ENCODE results near the gene ZCCHC14. TPM values are rescaled to one million over a fixed set of nuclear protein-coding genes. Genes with fewer than 3 reads are reported as not detected.
A peak's percentile ranks its signal among the peaks of the same experiment; 100 is the strongest.
"Not testable (repeated sequence)": the region's sequence is repeated elsewhere in the genome, so short reads cannot be mapped to it uniquely, and the experiment has no call there.

The ZCCHC14 gene
- total and polyA plus RNA-seq, 5 donors: 11.1 to 29.4 (median 22.8) TPM

DNA sequence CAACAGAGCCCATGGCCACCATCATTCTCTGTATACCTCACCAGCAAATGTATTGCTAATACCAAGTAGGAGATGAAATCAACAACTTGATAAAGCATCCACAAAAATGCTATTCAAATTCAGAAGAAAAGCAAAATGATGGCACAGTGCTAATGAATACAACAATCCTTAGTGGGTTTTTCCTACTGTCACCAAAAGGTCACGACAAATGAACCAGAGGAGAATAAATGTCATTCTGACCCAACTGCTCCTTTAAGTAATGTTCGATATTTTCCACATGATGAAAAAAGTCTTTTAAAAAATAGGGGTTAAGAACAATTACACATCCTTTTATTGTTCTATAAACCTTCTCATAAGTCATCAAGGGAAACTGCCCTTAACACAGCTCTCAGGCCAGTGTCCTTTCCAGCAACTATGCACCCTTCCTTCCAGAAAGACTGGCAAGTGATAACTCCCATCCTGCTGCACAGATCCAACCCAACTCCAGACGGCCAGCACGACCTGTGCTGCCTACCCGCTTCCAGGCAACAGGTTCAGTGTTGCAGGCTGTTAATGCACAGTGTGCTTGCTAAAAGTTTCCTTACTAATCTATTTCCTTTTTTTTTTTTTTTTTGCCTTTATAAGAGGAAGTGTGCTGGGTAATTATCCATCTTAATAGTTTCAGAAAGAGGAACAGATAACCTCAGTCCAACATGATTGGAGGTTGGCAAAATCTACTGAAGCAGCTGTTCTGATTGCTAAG lies 124.6 kb downstream of the ZCCHC14 start:
- DNase-seq: peak in 1 of 3 donors; percentile 65
- Histone ChIP-seq H3K4me1 (ENCODE audit: control insufficient read depth, insufficient read depth, low read length) (peaks cover 9% of the 10 kb centered on the region), H3K9me3 (ENCODE audit: control insufficient read depth, low read length) (no peaks in the 10 kb centered on the region), H3K27me3 (ENCODE audit: control insufficient read depth, insufficient read depth) (no peaks in the 10 kb centered on the region), H3K27ac (ENCODE audit: low read length) (no peak overlapping the region), H3K4me3 (ENCODE audit: low read length) (no peak overlapping the region)
- WGBS: 36% methylated on average over 5 of the region's 5 CpGs
- peak; percentile 22 to 56 for ATAC-seq
- intact Hi-C loops (cut with DNase I): loop anchor here in 1 of 4 donors (10.0 kb wide), 1 partner anchor 813 kb away; the partner anchor contains the start of gene MTHFSD

DNA sequence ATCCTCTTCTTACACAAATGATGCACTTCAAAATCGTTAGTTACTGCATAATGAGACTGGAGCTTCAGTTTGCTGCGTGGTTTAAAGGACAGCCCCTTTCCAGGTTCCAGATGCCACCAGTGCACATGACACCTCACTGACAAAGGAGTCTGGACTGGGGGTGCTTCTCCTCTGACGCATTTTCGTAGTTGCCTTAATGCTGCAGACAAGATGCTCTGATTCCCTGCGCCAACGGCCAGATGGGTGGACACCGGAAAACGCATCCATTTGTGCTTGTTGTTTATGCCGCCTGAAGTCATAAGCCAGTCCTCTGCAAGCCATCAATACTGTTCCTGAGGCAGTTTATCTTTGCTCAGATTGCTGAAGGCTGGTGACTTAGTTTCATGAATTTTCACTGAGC lies 125.3 kb downstream of the ZCCHC14 start:
- no peak for DNase-seq
- no peaks in the 10 kb centered on the region for H3K9me3 ChIP-seq (ENCODE audit: control insufficient read depth, low read length)
- H3K27ac ChIP-seq (ENCODE audit: low read length): no peak overlapping the region
- no peaks in the 10 kb centered on the region for H3K27me3 ChIP-seq (ENCODE audit: control insufficient read depth, insufficient read depth)
- 83% methylated on average over 9 of the region's 9 CpGs for WGBS
- intact Hi-C loops (cut with DNase I): loop anchor here in 1 of 4 donors (10.0 kb wide), 1 partner anchor 813 kb away; the partner anchor contains the start of gene MTHFSD
- H3K4me3 ChIP-seq (ENCODE audit: low read length): no peak overlapping the region
- no peak for ATAC-seq
- peaks cover 9% of the 10 kb centered on the region for H3K4me1 ChIP-seq (ENCODE audit: control insufficient read depth, insufficient read depth, low read length)

DNA sequence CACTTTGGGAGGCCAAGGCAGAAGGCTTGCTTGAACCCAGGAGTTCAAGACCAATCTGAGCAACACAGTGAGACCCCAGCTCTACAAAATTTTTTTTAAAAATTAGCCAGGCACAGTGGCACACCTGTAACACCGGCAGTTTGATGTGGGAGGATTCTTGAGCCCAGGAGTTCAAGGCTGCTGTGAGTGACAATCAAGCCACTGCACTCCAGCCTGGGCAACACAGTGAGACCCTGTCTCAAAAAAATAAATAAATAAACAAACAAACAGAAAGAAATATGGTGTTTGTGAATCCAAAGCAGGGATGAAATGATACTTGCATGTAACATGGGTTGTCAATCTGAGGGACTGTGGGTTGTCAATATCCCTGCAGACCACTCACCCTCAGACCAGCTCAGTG lies 125.9 kb downstream of the ZCCHC14 start:
- DNase-seq (no peak), ATAC-seq (no peak)
- H3K27me3 ChIP-seq (ENCODE audit: control insufficient read depth, insufficient read depth): no peaks in the 10 kb centered on the region
- peaks cover 9% of the 10 kb centered on the region for H3K4me1 ChIP-seq (ENCODE audit: control insufficient read depth, insufficient read depth, low read length)
- no peaks in the 10 kb centered on the region for H3K9me3 ChIP-seq (ENCODE audit: control insufficient read depth, low read length)
- WGBS: 90% methylated on average over 1 of the region's 1 CpG
- intact Hi-C loops (cut with DNase I): loop anchor here in 1 of 4 donors (10.0 kb wide), 1 partner anchor 812 kb away; the partner anchor contains the start of gene MTHFSD
- no peak overlapping the region for H3K4me3 ChIP-seq (ENCODE audit: low read length)
- no peak overlapping the region for H3K27ac ChIP-seq (ENCODE audit: low read length)

DNA sequence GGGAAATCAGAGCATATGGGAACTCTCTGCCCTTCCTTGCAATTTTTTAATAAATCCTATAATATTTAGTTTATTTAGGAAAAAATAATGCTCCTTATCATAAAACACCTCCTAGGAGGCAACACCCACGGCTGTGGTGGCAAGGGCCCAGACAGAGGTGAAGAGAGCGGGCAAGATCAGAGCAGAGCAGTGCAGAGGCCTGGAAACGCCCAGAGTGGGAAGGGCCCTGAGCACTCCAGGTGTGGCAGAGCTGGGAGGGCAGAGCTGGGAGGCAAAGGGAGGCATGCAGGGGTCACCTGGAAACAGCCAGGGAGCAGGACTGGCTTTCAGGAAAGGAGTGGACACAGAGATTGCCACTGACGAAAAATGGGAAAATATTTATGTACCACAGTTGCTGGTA lies 126.5 kb downstream of the ZCCHC14 start:
- no peak for DNase-seq
- intact Hi-C loops (cut with DNase I): loop anchor here in 1 of 4 donors (10.0 kb wide), 1 partner anchor 811 kb away; the partner anchor contains the start of gene MTHFSD
- Histone ChIP-seq H3K4me3 (ENCODE audit: low read length) (no peak overlapping the region), H3K4me1 (ENCODE audit: control insufficient read depth, insufficient read depth, low read length) (peaks cover 9% of the 10 kb centered on the region), H3K9me3 (ENCODE audit: control insufficient read depth, low read length) (no peaks in the 10 kb centered on the region), H3K27ac (ENCODE audit: low read length) (no peak overlapping the region), H3K27me3 (ENCODE audit: control insufficient read depth, insufficient read depth) (no peaks in the 10 kb centered on the region)
- no peak for ATAC-seq
- WGBS: 81% methylated on average over 4 of the region's 4 CpGs

DNA sequence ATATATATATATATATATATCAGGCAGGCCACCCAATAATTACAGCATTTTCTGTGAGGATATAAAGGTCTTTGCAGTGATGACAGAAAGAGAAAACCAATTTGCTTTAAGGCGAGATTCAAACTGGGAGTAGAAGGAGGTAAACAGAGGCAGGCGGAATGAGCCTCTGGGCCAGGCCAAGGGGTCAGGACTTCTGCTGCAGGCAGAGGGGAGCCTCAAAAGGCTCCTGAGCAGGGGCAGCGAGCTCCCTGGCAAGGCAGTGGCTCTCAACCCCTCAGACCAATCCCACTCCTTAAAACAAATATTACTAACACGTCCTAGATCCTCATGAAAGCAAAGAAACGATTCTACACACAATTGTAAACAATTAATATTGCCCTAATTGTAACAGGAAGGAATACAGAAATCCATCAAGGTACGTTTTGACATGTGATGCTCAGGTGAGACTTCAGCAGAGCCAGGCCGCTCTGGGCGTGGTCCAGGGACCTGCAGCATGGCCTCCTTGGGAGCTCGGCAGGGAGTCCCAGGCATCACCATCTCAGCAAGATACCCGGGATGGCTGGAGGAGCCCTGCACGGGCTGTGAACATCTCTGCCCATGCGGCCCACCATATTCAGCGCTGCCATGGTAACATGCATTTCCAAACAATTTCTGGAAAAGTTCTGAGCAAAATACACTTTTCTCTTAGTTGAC lies 127.7 kb downstream of the ZCCHC14 start:
- Histone ChIP-seq H3K4me3 (ENCODE audit: low read length) (no peak overlapping the region), H3K27ac (ENCODE audit: low read length) (no peak overlapping the region), H3K4me1 (ENCODE audit: control insufficient read depth, insufficient read depth, low read length) (peaks cover 13% of the 10 kb centered on the region), H3K27me3 (ENCODE audit: control insufficient read depth, insufficient read depth) (no peaks in the 10 kb centered on the region), H3K9me3 (ENCODE audit: control insufficient read depth, low read length) (no peaks in the 10 kb centered on the region)
- no peak for ATAC-seq
- DNase-seq: no peak
- 91% methylated on average over 13 of the region's 13 CpGs for WGBS
- intact Hi-C loops (cut with DNase I): loop anchor here in 1 of 4 donors (10.0 kb wide), 1 partner anchor 810 kb away; the partner anchor contains the start of gene MTHFSD

DNA sequence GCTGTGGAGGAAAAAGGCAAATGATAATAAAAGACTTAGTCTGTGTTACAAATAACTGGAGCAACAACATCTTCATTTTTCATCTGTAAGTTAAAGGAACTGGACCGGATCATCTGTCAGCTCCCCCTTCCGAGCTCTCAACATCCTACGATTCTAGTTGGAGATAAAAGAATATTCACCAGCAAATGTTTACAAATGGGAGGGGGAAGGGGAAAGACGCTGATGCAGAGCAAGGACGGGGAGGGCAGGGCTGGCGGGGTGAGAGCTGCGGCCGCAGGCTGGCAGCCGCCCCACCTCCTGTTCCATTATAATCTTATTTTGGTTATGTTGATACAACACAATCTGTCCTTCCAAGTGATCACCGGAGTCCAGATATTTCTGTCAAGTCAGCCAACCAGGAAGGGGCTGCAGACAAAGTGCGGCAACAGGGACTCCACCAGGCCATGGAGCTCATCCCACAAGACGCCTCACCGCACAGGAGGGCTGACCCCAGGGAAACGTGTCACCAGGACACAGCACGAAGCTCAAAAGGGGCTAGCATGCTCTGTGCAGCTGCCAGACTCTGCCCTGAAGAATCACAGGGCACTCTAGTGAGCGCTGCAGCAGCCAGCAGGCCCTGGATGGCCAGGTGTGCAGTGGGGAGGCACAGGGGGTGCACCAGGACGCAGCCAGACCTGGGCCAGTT lies 128.9 kb downstream of the ZCCHC14 start:
- ATAC-seq (peak; percentile 66 to 77), DNase-seq (peak in 2 of 3 donors; percentile 76 to 81)
- intact Hi-C loops (cut with DNase I): loop anchor here in 1 of 4 donors (10.0 kb wide), 1 partner anchor 809 kb away; the partner anchor contains the start of gene MTHFSD
- no peaks in the 10 kb centered on the region for H3K9me3 ChIP-seq (ENCODE audit: control insufficient read depth, low read length)
- no peaks in the 10 kb centered on the region for H3K27me3 ChIP-seq (ENCODE audit: control insufficient read depth, insufficient read depth)
- no peak overlapping the region for H3K4me3 ChIP-seq (ENCODE audit: low read length)
- WGBS: 29% methylated on average over 17 of the region's 17 CpGs
- H3K4me1 ChIP-seq (ENCODE audit: control insufficient read depth, insufficient read depth, low read length): peaks cover 9% of the 10 kb centered on the region
- peak overlapping the region; percentile 84 for H3K27ac ChIP-seq (ENCODE audit: low read length)

DNA sequence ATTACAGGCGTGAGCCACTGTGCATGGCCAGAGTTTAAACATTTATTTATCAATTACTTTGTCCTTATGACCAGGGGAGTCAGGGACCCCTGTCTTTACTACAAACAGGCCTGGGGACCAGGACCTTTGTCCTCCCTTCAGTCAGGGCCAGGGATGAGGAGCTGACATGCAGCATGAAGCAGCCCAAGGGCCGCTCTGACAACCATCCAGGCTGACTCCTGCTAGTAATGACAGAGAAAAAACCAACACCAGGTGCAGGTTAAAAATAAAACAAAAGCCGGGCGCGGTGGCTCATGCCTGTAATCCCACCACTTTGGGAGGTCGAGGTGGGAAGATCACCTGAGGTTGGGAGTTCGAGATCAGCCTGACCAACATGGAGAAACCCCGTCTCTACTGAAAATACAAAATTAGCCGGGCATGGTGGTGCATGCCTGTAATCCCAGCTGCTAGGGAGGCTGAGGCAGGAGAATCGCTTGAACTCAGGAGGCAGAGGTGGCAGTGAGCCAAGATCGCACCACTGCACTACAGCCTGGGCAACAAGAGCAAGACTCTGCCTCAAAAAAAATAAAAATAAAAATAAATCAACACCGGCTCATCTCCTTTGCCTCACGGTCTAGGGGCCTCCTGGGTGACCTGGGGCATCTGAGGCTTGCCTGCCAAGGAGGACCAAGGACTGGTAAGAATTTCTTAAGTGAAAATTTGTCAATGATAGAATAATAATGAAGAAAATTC lies 129.8 kb downstream of the ZCCHC14 start:
- WGBS: 82% methylated on average over 13 of the region's 13 CpGs
- H3K4me1 ChIP-seq (ENCODE audit: control insufficient read depth, insufficient read depth, low read length); H3K27me3 ChIP-seq (ENCODE audit: control insufficient read depth, insufficient read depth); H3K4me3 ChIP-seq (ENCODE audit: low read length); H3K9me3 ChIP-seq (ENCODE audit: control insufficient read depth, low read length); ATAC-seq; H3K27ac ChIP-seq (ENCODE audit: low read length): not testable (repeated sequence)
- peak in 2 of 3 donors; percentile 22 to 63 for DNase-seq
- intact Hi-C loops (cut with DNase I): loop anchor here in 1 of 4 donors (10.0 kb wide), 1 partner anchor 808 kb away; the partner anchor contains the start of gene MTHFSD

DNA sequence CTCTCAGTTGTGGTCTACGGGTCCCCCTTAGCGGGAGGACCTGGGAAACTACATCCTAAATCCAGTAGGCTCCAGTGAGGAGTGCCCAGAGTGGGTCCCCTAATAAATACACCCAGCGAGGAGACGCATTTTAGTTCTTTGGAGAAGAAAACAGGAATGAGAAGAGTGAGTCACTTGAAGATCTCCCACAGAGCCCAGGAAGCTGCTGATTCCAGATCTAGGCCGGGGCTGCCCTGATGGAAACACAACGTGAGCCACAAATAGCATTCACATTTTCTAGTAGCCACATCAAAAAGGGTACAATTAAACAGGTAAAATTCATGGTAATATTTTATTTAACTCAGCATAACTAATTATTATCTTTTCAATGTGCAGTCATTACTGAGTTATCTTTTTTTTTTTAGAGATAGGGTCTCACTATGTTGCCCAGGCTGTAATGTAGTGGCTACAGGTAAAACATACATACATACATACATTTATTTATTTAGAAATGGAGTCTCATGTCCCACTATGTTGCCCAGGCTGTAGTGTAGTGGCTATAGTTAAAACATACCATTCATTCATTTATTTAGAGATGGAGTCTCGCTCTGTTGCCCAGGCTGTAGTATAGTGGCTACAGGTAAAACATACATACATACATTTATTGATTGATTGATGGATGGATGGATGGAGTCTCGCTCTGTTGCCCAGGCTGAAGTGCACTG lies 130.8 kb downstream of the ZCCHC14 start:
- DNase-seq (no peak), ATAC-seq (no peak)
- no peak overlapping the region for H3K4me3 ChIP-seq (ENCODE audit: low read length)
- intact Hi-C loops (cut with DNase I): loop anchor here in 1 of 4 donors (10.0 kb wide), 1 partner anchor 807 kb away; the partner anchor contains the start of gene MTHFSD
- 95% methylated on average over 8 of the region's 8 CpGs for WGBS
- no peak overlapping the region for H3K27ac ChIP-seq (ENCODE audit: low read length)
- H3K27me3 ChIP-seq (ENCODE audit: control insufficient read depth, insufficient read depth): no peaks in the 10 kb centered on the region
- H3K4me1 ChIP-seq (ENCODE audit: control insufficient read depth, insufficient read depth, low read length): peaks cover 8% of the 10 kb centered on the region
- H3K9me3 ChIP-seq (ENCODE audit: control insufficient read depth, low read length): no peaks in the 10 kb centered on the region

DNA sequence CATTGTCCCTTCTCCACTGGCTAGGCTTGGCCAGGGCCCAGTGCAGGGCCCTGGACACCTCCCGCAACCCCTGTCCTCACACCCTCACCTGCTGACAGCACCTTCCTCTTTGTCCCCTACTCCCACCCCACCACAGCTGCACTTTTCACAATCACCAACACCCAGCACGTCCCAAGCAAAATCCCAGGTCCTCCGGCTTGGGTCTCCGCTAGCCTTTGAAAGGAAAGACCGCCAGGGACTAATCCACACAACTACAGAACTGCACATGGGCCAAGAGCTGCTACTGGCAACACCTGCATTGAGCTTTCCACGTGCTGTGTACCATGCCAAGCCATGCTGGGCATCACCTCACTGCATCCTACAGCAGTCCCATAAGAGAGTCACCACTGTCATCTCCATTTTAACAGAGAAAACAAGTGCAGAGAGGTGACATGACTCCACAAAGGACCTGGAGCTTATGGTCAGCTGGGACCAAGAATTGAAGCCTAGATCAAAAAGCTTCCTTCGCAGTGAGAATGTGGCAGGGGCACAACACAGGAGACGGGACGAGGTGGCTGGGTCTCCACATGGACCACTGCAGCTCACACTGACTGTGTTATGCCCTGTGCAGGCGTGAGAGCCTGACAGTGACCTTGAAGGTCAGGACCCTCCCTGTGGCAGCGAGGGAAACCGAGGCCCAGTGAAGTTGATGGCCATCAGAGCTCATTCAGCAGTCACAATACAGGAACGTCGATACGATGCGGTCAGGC lies 131.8 kb downstream of the ZCCHC14 start:
- no peaks in the 10 kb centered on the region for H3K9me3 ChIP-seq (ENCODE audit: control insufficient read depth, low read length)
- DNase-seq (no peak), ATAC-seq (no peak)
- intact Hi-C loops (cut with DNase I): loop anchor here in 1 of 4 donors (10.0 kb wide), 1 partner anchor 806 kb away; the partner anchor contains the start of gene MTHFSD
- whole genome bisulfite sequencing: 91% methylated on average over 16 of the region's 16 CpGs
- no peak overlapping the region for H3K4me3 ChIP-seq (ENCODE audit: low read length)
- H3K4me1 ChIP-seq (ENCODE audit: control insufficient read depth, insufficient read depth, low read length): peaks cover 10% of the 10 kb centered on the region
- no peak overlapping the region for H3K27ac ChIP-seq (ENCODE audit: low read length)
- H3K27me3 ChIP-seq (ENCODE audit: control insufficient read depth, insufficient read depth): no peaks in the 10 kb centered on the region

All from right cardiac atrium (tissue), 5 donors.